Measurements from ENCODE around the gene AP1B1. TPM values are rescaled to one million over a fixed set of nuclear protein-coding genes. Genes with fewer than 3 reads are reported as not detected.

AP1B1 gene
- total and polyA plus RNA-seq, 2 of the 13 experiments (the other 11 are each of a cell fraction or from before 2014, with no cell fraction given), result 26.6 to 29.7 TPM

DNA sequence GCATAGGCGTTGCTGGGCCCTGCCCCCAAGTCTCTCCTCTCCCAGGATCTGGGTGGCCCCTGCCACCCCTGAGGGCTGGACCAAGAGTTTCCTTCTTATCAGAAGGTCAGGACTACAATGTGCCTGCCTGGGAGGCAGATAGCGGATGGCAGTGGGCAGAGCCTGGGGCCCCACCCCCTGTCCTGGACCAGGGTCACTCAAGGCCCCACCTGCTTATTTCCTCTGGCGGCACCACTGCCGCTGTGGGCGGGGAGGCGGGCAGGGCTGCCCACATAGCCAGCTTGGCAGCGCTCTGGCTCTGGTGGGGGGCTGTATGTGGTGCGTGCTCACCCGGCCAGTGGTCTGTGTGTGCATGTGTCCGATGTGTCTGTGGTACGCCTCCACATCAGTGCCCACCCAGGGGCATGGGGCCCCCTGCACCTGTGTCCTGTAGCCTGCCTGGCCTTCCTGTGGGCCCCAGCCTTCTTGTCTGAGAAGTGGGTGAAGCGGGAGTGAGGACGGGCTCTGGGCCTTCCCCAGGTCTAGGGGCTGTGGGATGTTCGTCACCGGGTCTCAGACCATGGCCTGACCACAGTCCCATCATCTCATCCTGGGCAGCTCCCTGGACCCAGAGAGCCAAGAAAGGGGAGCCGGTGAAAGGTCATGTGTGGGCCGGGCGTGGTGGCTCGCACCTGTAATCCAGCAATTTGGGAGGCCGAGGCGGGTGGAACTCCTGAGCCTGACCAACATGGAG lies 78.9 kb downstream of the AP1B1 start (continued):
- TF ChIP-seq NCOA1 (CRISPR knock-in tag; IDR thresholded peaks at IDR 0.05) (no peak), CBFB (CRISPR knock-in tag; IDR thresholded peaks at IDR 0.05) (no peak), GABPB1 (CRISPR knock-in tag; IDR thresholded peaks at IDR 0.05) (0 out of 2 replicates have a peak, but pooled peaks have one; percentile 14), ZNF687 (CRISPR knock-in tag; IDR thresholded peaks at IDR 0.05) (peak; percentile 39; the same call in 1 of the 2 replicates), ZNF234 (CRISPR knock-in tag; conservative IDR thresholded peaks at IDR 0.05) (no peak), PHF21A (CRISPR knock-in tag; IDR thresholded peaks at IDR 0.05) (peak; percentile 23; the same call in 1 of the 2 replicates), TEAD3 (CRISPR knock-in tag; optimal IDR thresholded peaks at IDR 0.05; ENCODE audit: borderline replicate concordance) (no peak), MZF1 (CRISPR knock-in tag; IDR thresholded peaks at IDR 0.05; ENCODE audit: borderline replicate concordance) (no peak), ZNF451 (CRISPR knock-in tag; IDR thresholded peaks at IDR 0.05) (no peak), PATZ1 (CRISPR knock-in tag; IDR thresholded peaks at IDR 0.05) (peak; percentile 33; the same call in 1 of the 2 replicates), ZNF891 (CRISPR knock-in tag; IDR thresholded peaks at IDR 0.05) (no peak), DPF2 (CRISPR knock-in tag; IDR thresholded peaks at IDR 0.05; ENCODE audit: borderline replicate concordance, low read depth) (no peak), HNRNPL (IDR thresholded peaks at IDR 0.05; ENCODE audit: low read depth, low read length) (peak; percentile 96), ZBTB46 (CRISPR knock-in tag; IDR thresholded peaks at IDR 0.05; ENCODE audit: borderline replicate concordance) (no peak)
- TF ChIP-seq, protein P1, sequence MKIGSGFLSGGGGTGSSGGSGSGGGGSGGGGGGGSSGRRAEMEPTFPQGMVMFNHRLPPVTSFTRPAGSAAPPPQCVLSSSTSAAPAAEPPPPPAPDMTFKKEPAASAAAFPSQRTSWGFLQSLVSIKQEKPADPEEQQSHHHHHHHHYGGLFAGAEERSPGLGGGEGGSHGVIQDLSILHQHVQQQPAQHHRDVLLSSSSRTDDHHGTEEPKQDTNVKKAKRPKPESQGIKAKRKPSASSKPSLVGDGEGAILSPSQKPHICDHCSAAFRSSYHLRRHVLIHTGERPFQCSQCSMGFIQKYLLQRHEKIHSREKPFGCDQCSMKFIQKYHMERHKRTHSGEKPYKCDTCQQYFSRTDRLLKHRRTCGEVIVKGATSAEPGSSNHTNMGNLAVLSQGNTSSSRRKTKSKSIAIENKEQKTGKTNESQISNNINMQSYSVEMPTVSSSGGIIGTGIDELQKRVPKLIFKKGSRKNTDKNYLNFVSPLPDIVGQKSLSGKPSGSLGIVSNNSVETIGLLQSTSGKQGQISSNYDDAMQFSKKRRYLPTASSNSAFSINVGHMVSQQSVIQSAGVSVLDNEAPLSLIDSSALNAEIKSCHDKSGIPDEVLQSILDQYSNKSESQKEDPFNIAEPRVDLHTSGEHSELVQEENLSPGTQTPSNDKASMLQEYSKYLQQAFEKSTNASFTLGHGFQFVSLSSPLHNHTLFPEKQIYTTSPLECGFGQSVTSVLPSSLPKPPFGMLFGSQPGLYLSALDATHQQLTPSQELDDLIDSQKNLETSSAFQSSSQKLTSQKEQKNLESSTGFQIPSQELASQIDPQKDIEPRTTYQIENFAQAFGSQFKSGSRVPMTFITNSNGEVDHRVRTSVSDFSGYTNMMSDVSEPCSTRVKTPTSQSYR (CRISPR knock-in tag; IDR thresholded peaks at IDR 0.05; ENCODE audit: borderline replicate concordance), result no peak

Measured in HepG2 (cell line).